Measurements from ENCODE around the gene RGPD4. TPM values are rescaled to one million over a fixed set of nuclear protein-coding genes. Genes with fewer than 3 reads are reported as not detected.
"Not testable (repeated sequence)": the region's sequence is repeated elsewhere in the genome, so short reads cannot be mapped to it uniquely, and the experiment has no call there.

Gene RGPD4
- total RNA-seq, 1 donor from 2014 or later: not detected

- not testable (repeated sequence) for H3K9me3 Mint-ChIP-seq; H3K27ac Mint-ChIP-seq; DNase-seq (ENCODE audit: extremely low spot score, unreplicated experiment); H3K4me3 Mint-ChIP-seq; H3K4me1 Mint-ChIP-seq (ENCODE audit: unreplicated experiment); H3K36me3 Mint-ChIP-seq; H3K27me3 Mint-ChIP-seq
- TF ChIP-seq, protein P1, sequence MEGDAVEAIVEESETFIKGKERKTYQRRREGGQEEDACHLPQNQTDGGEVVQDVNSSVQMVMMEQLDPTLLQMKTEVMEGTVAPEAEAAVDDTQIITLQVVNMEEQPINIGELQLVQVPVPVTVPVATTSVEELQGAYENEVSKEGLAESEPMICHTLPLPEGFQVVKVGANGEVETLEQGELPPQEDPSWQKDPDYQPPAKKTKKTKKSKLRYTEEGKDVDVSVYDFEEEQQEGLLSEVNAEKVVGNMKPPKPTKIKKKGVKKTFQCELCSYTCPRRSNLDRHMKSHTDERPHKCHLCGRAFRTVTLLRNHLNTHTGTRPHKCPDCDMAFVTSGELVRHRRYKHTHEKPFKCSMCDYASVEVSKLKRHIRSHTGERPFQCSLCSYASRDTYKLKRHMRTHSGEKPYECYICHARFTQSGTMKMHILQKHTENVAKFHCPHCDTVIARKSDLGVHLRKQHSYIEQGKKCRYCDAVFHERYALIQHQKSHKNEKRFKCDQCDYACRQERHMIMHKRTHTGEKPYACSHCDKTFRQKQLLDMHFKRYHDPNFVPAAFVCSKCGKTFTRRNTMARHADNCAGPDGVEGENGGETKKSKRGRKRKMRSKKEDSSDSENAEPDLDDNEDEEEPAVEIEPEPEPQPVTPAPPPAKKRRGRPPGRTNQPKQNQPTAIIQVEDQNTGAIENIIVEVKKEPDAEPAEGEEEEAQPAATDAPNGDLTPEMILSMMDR (conservative IDR thresholded peaks at IDR 0.05): peak; percentile 49
Measured at GRCh38 chr2:107833618-107834017, 6.9 kb downstream of the RGPD4 start.

GRCh38 chr2:107916121-107916520 is 89.4 kb downstream of the RGPD4 start:
- not testable (repeated sequence) for H3K27ac Mint-ChIP-seq; H3K36me3 Mint-ChIP-seq; H3K27me3 Mint-ChIP-seq; H3K4me3 Mint-ChIP-seq; H3K9me3 Mint-ChIP-seq; DNase-seq (ENCODE audit: extremely low spot score, unreplicated experiment); H3K4me1 Mint-ChIP-seq (ENCODE audit: unreplicated experiment)
- TF ChIP-seq, protein P1 (conservative IDR thresholded peaks at IDR 0.05): peak; percentile 51

GRCh38 chr2:107916696-107917370 is 90.1 kb downstream of the RGPD4 start:
- not testable (repeated sequence) for H3K36me3 Mint-ChIP-seq; H3K27me3 Mint-ChIP-seq; H3K4me1 Mint-ChIP-seq (ENCODE audit: unreplicated experiment); H3K9me3 Mint-ChIP-seq; H3K27ac Mint-ChIP-seq; H3K4me3 Mint-ChIP-seq; DNase-seq (ENCODE audit: extremely low spot score, unreplicated experiment)

- Mint-ChIP-seq H3K4me1 (ENCODE audit: unreplicated experiment) (peaks cover 3% of the 10 kb centered on the region), H3K9me3 (no peaks in the 10 kb centered on the region), H3K27me3 (no peaks in the 10 kb centered on the region), H3K27ac (no peak overlapping the region), H3K36me3 (no peaks in the 10 kb centered on the region), H3K4me3 (no peak overlapping the region)
- TF ChIP-seq, protein P1 (conservative IDR thresholded peaks at IDR 0.05): no peak
- DNase-seq (ENCODE audit: extremely low spot score, unreplicated experiment): no peak
Measured at GRCh38 chr2:107927034-107927534, 100.4 kb downstream of the RGPD4 start.

DNA sequence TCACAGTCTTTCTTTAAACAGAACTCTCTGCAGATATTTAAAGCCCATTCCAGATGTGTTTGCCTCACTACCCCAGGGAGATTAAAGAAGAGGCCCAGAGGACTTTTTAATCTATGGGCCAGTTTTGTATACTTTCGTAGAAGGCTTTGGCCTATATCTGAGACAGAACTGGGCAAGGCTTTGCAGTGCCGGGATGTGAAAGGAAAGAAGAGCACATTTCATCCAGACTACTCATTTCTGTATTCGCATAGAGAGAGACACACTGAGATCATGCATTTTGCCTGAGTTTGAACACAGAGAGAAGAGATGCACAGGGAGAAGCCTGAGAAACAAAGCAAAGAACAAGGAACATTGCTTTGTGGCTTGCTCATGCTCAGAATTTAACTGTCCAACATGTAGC is 104.7 kb downstream of the RGPD4 start:
- Mint-ChIP-seq H3K9me3 (no peaks in the 10 kb centered on the region), H3K27ac (no peak overlapping the region), H3K4me3 (no peak overlapping the region), H3K27me3 (peaks cover 15% of the 10 kb centered on the region), H3K4me1 (ENCODE audit: unreplicated experiment) (peaks cover 5% of the 10 kb centered on the region), H3K36me3 (no peaks in the 10 kb centered on the region)
- TF ChIP-seq, protein P1 (conservative IDR thresholded peaks at IDR 0.05): no peak
- no peak for DNase-seq (ENCODE audit: extremely low spot score, unreplicated experiment)

DNA sequence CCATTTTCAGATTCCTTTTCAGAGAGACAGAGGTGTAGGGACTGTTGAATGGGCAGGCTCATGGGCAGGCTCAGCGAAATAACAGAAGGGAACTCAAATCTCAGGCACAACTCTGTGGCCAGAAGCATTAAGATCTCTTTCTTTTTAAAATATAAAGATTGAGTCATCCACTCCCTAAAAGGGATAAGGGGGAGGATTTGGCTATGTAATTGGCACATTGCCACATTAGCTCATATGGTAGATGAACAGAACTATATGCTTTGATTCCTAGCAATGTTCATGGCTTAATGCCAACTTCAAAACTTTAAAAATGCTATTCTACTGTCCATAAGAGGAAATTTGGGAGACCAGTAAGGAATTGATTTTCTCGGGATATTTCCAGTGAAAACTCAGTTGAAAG is 105.8 kb downstream of the RGPD4 start:
- Mint-ChIP-seq H3K36me3 (no peaks in the 10 kb centered on the region), H3K4me3 (no peak overlapping the region), H3K27me3 (peaks cover 15% of the 10 kb centered on the region), H3K9me3 (no peaks in the 10 kb centered on the region), H3K27ac (no peak overlapping the region), H3K4me1 (ENCODE audit: unreplicated experiment) (peaks cover 5% of the 10 kb centered on the region)
- DNase-seq (ENCODE audit: extremely low spot score, unreplicated experiment): no peak
- TF ChIP-seq, protein P1 (conservative IDR thresholded peaks at IDR 0.05): no peak

Measured in type B pancreatic cell (in vitro differentiated cells).